HG03280 (cell line): Measurements from ENCODE around the gene CCDC30.

Source experiments
- ATAC-seq: cut with Tn5 transposase; IDR thresholded peaks from one replicate; pipeline ENCODE4 v1.9.1; 2021; ENCODE audit warnings: mild to moderate bottlenecking, moderate library complexity; ENCODE audit not compliant: unreplicated experiment

Gene CCDC30

GRCh38 chr1:42639116-42639515, 176.0 kb downstream of the CCDC30 start:
- ATAC-seq: no peak

GRCh38 chr1:42646056-42646455, 183.0 kb downstream of the CCDC30 start:
- no peak for ATAC-seq

DNA sequence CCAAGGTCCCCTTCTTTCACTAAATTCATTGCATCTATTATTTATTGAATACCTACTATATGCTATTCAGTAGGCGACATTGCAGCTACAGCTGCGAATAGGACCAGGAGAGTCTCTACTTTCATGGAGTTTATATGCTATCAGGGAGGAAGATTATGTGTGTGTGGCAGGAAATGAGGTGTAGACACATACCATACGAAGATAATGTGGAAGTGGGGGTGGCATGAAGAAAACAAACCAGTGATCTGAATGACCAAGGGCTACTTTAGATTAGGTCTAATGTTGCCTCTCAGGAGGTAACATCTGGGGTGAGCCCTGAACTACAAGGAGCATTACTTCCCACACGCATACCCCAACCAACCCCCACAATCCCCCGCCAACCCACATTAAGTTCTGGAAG, 194.1 kb downstream of the CCDC30 start:
- no peak for ATAC-seq

DNA sequence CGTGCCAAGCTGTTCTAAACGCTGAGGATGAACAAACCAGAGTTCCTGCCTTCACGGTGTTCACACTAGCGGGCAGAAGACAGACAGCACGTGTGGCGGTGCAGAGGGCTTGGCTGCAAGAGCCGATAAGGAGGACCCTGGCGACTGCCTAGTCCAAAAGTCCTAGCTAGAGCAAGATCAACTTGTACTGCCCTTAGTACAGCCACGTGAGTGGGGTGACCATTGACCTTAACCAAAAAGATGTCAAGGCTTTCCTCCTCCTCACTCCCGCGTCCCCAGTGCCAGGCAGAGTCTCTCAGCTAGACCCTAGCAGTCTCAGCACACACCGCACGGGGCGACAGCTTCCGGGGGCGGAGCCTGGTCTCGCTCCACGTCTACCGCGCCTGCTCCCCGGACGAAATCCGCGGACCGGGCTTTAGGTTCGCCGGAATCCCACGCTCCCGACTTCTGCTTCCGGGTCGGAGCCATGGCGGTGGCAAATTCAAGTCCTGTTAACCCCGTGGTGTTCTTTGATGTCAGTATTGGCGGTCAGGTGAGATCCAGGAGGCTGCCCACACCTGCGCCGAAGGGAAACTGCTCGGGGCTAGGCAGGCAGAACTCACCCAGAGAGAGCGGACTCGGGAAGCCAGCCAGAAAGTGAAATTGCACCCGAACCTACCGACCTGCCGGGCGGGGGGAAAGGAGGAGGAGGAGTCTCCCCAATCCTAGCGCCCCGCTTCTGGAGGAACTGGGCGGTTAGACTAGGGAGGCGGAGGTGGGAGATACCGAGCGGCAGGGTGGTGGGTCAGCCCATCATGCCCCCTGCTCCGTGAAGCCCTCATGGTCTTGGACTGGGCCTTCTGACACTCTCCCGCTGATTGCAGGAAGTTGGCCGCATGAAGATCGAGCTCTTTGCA, 195.1 kb downstream of the CCDC30 start, which contains the start of gene PPIH:
Gene PPIH, plus strand, starts transcription at position 443 of the 896 bp plus-strand sequence. Its CDS starts 24 bp downstream, at position 467.
- ATAC-seq: peak; percentile 98

DNA sequence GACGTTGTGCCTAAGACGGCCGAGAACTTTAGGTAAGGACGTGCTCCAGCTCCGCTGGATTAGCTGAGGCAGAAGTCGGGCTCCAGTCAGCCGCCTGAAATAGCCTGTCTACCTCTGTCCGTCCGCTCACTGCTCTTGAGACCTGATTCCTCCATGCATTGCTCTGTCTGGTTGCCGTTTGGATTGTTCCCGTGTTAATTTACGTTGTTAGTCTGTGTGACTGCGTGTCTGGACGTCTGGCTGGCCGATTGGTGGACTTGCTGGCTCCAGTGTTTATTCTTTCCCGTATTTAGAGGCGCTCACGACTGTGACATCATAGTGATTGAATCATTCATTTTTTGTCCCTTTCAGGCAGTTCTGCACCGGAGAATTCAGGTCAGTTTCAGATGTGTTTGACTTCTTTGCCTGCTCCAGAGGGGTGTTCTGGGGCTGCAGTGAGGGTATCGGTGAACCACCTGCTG, 195.8 kb downstream of the CCDC30 start:
- ATAC-seq: peak; percentile 6

- ATAC-seq: no peak
Measured at GRCh38 chr1:42660907-42661500, 197.9 kb downstream of the CCDC30 start.

- no peak for ATAC-seq
Measured at GRCh38 chr1:42669936-42670335, 206.8 kb downstream of the CCDC30 start.

GRCh38 chr1:42670425-42670824, 207.3 kb downstream of the CCDC30 start:
- no peak for ATAC-seq

GRCh38 chr1:42674214-42674613, 211.1 kb downstream of the CCDC30 start:
- ATAC-seq: no peak

GRCh38 chr1:42674682-42675081, 211.6 kb downstream of the CCDC30 start:
- no peak for ATAC-seq

GRCh38 chr1:42675467-42675866, 212.4 kb downstream of the CCDC30 start:
- no peak for ATAC-seq

- ATAC-seq: no peak
Measured at GRCh38 chr1:42676534-42677087, 213.5 kb downstream of the CCDC30 start.

- ATAC-seq: no peak
Measured at GRCh38 chr1:42679364-42679983, 216.4 kb downstream of the CCDC30 start.

GRCh38 chr1:42680055-42680454, 217.0 kb downstream of the CCDC30 start:
- ATAC-seq: no peak

DNA sequence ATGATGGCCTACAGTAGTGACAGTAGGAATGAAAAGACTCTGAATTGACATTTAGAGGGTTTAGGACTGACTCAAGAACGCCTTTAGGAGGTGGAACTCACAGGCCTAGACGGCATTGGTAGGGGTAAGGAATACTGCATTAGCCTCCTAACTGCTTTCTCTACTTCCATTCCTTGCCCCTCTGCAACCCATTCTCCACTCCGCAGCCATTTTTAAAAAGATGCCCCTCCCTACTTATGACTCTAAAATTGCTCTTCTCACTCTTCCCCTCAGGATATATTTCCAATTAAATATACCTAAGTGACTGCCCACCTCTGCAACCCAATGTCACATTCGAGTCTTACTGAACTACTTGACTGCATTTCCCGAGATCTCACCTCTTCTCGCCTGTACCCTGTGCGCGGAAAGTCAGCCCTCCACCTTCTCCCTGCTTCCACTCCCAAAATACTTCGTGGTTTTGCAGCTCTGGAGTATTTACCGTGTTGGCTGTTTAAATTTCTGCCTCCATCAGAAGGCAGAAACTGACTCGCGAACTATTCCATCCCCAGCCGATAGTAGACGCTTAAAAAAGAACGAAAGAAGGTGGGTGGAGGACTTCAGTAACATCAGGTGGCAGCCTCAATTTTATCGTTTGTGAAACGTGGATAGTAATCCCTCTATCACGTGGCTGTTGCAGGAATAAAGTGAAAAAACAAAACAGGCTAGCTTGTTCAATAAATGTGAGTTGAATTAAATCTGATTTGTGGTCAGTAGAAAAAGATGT, 218.0 kb downstream of the CCDC30 start:
- no peak for ATAC-seq

DNA sequence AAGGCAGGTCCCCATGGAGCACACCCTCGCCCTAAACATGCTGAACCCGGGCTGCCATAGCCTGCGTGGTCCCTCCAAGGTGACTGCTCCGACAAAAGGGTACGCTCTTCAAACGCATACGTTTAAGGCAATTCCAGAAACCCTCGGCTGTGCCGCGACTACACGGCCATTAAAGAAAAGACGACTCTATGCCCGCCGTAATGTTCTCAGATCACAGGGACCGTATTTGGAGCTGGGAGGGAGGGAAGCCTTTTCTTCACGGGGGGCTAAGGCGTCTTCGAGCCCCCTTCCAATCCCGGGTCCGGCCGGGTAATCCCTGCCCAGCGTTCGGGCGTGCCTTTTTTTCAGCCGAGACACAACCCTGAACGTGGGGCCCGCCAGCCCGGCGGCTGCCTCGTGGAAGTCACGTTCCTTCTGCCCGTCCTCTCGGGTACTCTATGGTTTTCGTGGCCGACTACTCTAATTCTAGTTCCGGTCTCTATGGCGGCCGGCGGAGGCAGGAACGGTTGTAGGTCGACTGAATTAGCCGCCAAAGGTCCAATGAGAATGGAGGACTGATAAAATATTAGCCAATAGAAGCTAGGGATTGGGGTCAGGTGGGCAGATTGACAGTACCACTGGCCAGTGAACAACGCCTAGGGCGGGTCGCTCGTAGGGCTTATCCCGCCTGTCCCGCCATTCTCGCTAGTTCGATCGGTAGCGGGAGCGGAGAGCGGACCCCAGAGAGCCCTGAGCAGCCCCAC, 218.8 kb downstream of the CCDC30 start, which contains the start of gene YBX1:
Gene YBX1, plus strand, starts transcription at position 678 of the 743 bp plus-strand sequence. CDS start 148 bp downstream, outside the sequence.
- ATAC-seq: peak; percentile 85

DNA sequence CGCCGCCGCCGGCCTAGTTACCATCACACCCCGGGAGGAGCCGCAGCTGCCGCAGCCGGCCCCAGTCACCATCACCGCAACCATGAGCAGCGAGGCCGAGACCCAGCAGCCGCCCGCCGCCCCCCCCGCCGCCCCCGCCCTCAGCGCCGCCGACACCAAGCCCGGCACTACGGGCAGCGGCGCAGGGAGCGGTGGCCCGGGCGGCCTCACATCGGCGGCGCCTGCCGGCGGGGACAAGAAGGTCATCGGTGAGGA, 219.3 kb downstream of the CCDC30 start:
- peak; percentile 16 for ATAC-seq

DNA sequence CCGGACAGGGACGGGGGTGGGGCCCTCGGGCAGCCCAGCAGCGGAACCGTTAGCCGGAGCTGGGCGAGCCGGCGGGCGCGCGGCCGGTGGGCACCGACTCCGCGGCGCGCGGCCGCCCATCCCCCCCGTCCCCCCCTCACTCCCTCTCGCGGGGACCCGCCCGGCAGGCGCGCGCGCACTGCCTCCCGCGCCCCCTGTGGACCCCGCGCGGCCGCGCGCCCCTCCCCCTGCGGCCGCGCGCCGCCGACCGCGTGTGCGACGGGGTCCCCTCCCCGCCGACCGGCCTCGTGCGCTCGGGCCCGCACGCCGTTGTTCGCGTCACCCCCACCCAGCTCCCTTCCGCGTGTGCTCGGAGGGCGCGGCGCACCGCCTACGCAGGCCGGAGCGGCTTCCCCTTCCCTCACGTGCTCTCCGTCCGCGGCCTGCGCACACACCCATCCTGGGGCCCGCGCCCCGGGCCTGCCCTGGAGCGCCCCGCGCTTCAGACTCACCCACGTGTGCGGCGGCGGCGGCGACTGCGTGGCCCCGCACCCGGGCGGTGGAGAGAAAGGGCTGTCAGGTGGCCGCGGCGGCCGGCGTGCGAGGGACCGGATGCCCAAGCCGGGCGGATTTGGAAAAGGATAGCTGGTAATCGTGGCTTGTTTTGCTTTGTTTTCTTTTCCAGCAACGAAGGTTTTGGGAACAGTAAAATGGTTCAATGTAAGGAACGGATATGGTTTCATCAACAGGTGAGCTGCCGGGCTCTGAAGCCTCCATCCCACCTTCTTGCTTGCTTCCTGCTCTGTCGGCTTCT, 219.8 kb downstream of the CCDC30 start:
- ATAC-seq: peak; percentile 46

- no peak for ATAC-seq
Measured at GRCh38 chr1:42684139-42684538, 221.1 kb downstream of the CCDC30 start.
